ENCODE results near the gene PSMA7.

Gene PSMA7

DNA sequence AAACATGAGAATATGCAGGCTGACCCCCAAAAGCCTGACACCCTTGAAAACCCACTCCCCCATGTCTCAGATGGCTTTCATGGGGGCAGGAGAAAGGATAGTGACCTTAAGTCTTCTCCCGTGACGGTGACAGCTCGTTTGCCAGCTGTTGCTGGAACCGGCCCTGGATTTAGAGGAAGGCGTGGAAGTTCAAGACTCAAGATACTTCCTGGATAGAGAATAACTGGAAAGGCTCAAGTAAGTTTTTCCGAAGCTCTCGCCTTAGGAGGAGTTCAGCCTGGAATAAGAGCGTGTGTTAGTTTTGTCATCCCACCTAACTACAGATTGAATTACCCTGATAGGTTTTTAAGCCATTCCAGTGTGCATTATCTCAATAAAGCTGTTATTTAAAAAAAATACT is 28.1 kb upstream of the PSMA7 start:
- DNase-seq = no peak

GRCh38 chr20:62170536-62170935 is 27.3 kb upstream of the PSMA7 start:
- DNase-seq = no peak

- DNase-seq = no peak
Measured at GRCh38 chr20:62168890-62169435, 25.8 kb upstream of the PSMA7 start.

DNA sequence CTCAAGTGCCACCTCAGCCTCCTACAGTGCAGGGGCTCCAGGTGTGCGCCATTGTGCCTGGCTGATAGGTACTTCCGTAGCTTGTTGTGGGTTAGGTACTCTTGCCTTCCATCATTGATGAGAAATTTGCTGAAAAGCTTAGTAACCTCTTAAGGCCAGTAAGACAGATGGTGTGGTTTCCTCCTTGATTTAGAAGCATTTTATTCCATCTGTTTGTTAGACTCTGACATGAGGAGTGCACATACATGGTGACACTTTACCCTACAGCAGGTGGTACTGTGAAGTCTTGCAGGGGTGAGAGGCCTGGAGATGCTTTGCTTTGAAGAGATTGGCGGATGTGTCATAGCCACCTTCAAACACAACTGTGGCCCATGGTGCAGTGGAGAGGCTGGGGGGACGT is 24.9 kb upstream of the PSMA7 start:
- DNase-seq = no peak

- no peak for DNase-seq
Measured at GRCh38 chr20:62167474-62167873, 24.3 kb upstream of the PSMA7 start.

DNA sequence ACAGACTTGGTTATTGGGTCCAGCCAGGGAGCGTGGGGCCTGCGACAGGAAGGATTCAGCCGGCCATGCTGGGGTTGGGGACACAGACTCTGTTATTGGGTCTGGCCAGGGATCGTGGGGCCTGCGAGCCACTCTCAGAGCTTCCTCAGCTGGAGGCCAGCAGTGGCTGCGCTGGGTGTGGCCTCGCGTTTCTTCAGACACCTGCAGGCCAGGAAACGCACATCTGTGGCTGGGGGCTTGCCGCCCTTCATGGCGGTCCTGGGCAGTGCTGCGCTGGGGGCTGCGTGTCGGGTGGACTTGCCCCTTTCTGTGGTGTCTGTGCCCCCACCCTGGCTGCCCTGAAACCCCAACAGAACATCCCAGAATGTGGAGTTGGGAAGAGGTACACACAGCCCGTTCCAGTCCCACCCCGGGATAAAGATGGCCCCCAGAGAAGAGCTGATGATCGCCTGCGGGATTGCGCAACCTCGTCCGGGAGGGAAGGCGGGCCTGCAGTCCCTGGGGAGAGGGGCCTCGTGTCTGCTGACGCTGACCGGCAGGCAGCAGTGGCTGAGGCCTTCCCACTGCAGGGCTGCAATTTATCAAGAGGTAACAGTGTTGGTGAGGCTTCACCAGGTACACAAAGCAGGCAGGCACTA is 22.7 kb upstream of the PSMA7 start:
- DNase-seq = no peak

- no peak for DNase-seq
Measured at GRCh38 chr20:62164879-62165761, 21.9 kb upstream of the PSMA7 start.

DNA sequence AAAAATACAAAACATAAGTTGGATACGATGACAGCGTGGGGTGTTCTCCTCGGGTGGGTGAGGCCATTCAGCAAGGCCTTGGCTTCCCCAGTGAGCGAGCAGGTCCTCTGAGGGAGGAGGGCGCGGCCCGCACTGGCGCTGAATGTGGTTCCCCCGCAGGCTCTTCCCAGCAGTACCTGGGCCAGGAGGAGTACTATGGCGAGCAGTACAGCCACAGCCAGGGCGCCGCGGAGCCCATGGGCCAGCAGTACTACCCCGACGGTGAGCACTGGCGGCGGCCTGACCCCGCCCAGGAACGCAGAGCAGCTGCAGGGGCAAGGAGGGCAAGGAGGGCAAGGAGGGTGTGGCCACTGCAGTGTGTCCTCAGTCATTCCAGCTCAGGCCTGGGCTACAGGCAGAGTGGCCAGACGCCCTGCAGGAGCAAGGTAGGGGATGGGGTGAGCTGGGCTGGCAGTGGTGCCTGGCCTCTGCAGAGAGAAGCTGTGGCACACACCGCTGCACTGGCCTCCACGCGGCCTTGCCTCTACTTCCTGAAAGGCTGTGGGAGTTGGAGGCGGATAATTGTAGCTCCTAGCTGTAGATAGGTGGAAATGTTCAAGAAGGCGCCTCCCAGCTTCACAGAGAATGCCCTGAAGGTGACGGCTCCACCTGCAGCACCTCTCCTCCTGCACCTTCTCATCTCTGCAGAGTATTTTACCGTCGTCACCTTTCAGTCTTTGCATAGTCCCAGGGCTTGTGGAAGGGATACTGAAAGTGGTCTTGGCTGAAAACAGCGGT is 21.0 kb upstream of the PSMA7 start:
- no peak for DNase-seq

- DNase-seq = no peak
Measured at GRCh38 chr20:62163485-62163865, 20.3 kb upstream of the PSMA7 start.

DNA sequence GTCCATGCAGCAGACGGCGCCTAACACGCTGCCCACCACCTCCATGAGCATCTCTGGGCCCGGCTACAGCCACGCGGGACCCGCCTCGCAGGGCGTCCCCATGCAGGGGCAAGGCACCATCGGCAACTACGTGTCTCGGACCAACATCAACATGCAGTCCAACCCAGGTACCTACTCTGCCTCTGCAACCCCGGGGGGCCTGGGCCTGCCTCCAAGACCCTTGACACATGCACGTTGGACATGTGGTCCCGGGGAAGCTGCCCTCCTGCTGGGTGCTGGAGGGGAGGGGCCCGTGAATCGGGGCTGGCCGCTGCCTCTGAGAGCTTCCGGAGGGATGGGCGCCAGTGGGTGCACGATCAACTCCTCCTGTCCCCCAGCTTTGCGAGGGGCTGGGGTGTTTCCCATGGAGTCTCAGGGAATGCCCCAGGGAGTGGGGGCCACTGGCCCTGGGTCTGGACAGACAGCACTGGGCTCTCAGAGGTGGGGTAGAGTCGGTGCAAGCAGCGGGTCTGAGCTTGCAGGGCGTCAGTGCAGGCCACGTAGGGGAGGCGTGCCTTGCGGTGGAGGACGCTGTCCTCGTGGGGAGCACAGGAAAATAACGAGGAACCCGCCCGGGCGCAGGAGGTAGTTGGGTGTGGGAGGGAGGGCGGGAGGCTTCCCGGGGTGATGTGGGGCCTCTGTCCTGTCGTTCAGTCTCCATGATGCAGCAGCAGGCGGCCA is 19.7 kb upstream of the PSMA7 start:
- DNase-seq = no peak

DNA sequence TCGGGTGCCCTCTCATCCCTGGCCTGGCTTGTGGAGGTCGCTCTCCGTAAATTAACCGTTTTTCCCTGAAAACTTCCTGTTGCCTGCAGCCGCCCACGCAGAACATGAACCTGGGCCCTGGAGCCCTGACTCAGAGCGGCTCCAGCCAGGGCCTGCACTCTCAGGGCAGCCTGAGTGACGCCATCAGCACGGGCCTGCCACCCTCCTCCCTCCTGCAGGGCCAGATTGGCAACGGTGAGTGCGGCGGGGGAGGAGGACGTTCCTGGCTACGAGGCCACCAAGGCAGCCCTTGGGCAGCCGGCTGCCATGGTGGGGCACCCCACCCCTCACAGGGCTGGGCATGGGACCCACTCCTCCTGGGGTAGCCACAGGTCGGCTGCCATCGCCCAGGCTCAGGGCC is 18.2 kb upstream of the PSMA7 start:
- DNase-seq = no peak

- no peak for DNase-seq
Measured at GRCh38 chr20:62160876-62161275, 17.7 kb upstream of the PSMA7 start.

DNA sequence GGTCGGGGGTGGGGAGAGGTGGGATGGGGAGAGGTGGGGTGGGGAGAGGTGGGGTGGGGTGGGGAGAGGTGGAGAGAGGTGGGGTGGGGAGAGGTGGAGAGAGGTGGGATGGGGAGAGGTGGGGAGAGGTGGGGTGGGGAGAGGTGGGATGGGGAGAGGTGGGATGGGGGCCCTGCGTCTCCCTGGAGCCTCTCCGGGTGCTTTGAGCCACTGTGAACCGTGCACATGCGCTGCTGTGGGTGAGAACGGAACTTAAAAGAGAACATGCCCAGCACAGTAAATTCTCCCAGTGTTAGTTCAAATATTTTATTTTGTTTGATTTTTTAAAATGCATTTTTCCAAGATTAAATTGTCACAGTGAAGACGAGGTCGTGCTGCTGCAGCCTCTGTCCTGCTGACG is 17.1 kb upstream of the PSMA7 start:
- no peak for DNase-seq

DNA sequence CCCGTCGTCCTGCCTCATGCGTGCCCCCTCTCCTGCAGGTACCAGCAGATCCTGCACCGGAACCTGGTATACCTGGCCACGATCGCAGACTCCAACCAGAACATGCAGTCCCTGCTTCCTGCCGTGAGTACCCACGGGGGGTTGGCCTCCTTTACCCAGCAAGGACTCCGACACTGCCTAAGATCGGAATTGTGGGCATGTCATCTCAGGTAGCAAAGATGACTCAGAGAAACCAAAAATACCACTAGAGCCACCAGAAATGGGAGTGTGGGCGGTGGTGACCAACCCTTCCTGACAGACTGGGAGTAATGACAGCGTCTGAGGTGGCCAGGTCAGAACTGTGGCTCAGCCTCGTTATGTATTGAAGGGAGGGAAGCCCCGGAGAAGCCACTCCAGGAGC is 16.6 kb upstream of the PSMA7 start:
- no peak for DNase-seq

DNA sequence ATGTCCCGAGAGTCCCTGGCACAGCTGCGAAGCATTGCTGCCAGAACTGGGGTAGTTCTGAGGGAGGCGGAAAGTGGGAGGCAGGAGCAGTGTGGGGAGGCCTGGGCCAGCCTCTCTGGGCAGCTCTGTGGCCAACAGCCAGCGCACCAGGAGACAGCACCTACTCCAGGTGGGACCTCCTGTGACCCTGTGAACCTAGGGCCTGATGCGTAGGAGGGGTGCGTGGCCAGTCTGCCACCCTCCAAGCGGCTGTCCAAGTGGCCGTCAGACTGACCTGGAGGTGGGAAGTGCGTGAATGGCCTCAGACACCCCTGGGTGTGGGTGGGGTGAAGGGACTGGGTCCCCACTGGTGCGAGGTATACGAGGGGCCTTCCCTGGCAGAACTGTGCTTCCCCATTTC is 15.9 kb upstream of the PSMA7 start:
- DNase-seq = no peak

- DNase-seq = no peak
Measured at GRCh38 chr20:62158541-62158940, 15.3 kb upstream of the PSMA7 start.

GRCh38 chr20:62158088-62158400 is 14.8 kb upstream of the PSMA7 start:
- no peak for DNase-seq

DNA sequence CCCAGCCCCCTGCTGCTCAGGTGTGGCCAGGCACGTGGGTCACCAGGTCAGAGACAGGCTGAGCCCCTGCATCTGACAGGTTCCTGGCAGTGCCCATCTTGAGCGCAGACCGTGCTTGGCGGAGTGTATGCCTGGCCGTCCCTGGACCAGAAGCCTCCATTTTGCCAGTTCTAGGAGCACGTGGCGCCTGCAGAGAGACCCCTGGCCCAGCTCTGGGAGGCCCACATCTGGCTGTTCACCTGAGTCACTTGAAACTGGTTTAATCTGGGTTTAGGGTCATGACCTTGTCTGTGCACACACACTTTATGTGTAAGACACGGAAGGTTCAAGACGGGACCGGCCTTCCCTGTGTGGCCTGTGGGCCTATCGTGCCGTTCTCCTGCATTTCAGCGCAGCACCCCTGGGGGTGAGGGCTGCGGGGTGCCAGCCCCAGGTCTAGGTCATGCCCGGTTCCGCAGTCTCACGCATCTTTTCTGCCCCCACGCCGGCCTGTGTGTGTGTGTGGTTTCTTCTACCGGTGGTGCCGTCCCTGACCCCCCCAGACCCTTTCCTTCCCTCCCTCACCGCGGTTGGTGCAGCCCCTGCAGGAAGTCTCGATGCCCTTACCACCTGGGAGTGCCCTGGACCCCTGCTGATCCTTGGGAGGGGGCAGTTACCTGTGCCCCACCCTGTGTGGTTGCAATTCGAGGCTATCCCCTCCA is 14.3 kb upstream of the PSMA7 start:
- DNase-seq = no peak

- peak; percentile 48 to 60 for DNase-seq
Measured at GRCh38 chr20:62156592-62157386, 13.6 kb upstream of the PSMA7 start.

DNA sequence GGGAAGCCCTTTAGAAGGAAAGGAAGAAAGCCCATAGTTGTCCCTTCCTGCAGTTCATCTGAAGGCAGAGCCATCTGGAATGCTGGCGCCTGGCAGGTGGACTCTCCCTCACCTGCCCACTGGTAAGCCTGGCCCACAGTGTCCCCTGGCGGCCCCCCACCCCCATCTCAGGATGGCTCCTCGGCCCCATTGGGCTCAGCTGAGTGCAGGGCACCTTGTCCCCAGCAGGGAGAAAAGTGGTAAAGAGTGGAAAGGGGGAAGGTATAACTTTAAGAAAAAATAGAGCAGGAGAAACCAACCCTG is 13.0 kb upstream of the PSMA7 start:
- peak in 1 of 2 experiments; percentile 12 for DNase-seq

GRCh38 chr20:62155428-62156253 is 12.4 kb upstream of the PSMA7 start:
- no peak for DNase-seq
